ENCODE data around the gene SGCA.

The SGCA gene

DNA sequence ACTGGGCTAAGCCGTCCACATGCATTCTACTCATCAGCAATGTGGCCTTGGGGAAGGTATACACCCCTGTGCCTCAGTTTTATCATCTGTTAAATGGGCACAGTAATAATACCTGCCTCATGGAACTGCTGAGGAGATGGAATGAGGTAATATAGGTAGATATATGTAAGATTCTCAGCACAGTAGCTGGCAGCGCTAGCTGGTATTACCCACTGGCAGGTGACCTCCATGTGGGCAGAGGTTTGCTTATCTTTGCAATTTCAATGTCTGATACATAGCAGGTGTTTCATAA lies 1.2 kb upstream of the SGCA start:
- no peak overlapping the region for H3K4me2 ChIP-seq (ENCODE audit: insufficient read depth, low read length)
- H3K9ac ChIP-seq (ENCODE audit: low read depth, low read length): no peak overlapping the region
- H3K36me3 ChIP-seq (ENCODE audit: insufficient read depth, low read length): no peaks in the 10 kb centered on the region
- H3K9me3 ChIP-seq (ENCODE audit: insufficient read depth, low read length, severe bottlenecking): no peaks in the 10 kb centered on the region
- H2AFZ ChIP-seq (ENCODE audit: low read depth, low read length): no peak overlapping the region
- DNase-seq (no peak), ATAC-seq (ENCODE audit: insufficient read depth, low read depth) (no peak)
- no peak for TF ChIP-seq EZH2 (IDR thresholded peaks at IDR 0.05; ENCODE audit: borderline replicate concordance, low read depth, low read length, severe bottlenecking)
- TF ChIP-seq, protein P1, sequence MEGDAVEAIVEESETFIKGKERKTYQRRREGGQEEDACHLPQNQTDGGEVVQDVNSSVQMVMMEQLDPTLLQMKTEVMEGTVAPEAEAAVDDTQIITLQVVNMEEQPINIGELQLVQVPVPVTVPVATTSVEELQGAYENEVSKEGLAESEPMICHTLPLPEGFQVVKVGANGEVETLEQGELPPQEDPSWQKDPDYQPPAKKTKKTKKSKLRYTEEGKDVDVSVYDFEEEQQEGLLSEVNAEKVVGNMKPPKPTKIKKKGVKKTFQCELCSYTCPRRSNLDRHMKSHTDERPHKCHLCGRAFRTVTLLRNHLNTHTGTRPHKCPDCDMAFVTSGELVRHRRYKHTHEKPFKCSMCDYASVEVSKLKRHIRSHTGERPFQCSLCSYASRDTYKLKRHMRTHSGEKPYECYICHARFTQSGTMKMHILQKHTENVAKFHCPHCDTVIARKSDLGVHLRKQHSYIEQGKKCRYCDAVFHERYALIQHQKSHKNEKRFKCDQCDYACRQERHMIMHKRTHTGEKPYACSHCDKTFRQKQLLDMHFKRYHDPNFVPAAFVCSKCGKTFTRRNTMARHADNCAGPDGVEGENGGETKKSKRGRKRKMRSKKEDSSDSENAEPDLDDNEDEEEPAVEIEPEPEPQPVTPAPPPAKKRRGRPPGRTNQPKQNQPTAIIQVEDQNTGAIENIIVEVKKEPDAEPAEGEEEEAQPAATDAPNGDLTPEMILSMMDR (IDR thresholded peaks at IDR 0.05; ENCODE audit: borderline replicate concordance, extremely low read depth, low read length, poor library complexity, severe bottlenecking): no peak
- no peaks in the 10 kb centered on the region for H3K79me2 ChIP-seq (ENCODE audit: insufficient read depth, low read length)
- H4K20me1 ChIP-seq (ENCODE audit: insufficient read depth, low read length): no peaks in the 10 kb centered on the region
- peaks cover 20% of the 10 kb centered on the region for H3K4me1 ChIP-seq (ENCODE audit: insufficient read depth, low read length)
- H3K27me3 ChIP-seq (ENCODE audit: insufficient read depth, low read length, poor library complexity): no peaks in the 10 kb centered on the region
- H3K4me3 ChIP-seq (ENCODE audit: low read depth in 1 of 2, low read length in 2 of 2): no peak overlapping the region
- no peak overlapping the region for H3K27ac ChIP-seq (ENCODE audit: low read length)

DNA sequence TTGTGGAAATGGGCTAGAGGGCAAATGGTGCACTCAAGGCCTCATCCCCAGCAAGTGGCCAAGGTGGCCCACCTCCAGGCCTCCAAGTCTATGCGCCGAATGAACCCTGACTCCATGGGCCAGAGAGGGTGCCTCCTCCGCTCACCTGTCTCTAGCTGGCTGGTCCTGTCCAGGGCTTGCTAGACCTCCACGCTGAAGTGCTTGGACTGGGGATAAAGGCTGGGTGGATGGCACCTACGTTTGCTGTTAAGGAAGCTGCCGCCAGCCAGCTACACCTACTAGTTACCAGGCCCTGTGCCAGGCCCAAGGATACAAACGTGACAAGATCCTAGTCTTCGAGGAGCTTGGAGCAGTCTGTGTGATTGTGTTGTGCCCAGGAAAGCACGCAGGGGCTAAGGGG lies 739 bp upstream of the SGCA start:
- Histone ChIP-seq H3K4me1 (ENCODE audit: insufficient read depth, low read length) (peaks cover 20% of the 10 kb centered on the region), H3K4me2 (ENCODE audit: insufficient read depth, low read length) (no peak overlapping the region), H3K36me3 (ENCODE audit: insufficient read depth, low read length) (no peaks in the 10 kb centered on the region), H3K9ac (ENCODE audit: low read depth, low read length) (no peak overlapping the region), H2AFZ (ENCODE audit: low read depth, low read length) (no peak overlapping the region), H3K27me3 (ENCODE audit: insufficient read depth, low read length, poor library complexity) (no peaks in the 10 kb centered on the region), H3K27ac (ENCODE audit: low read length) (no peak overlapping the region), H3K9me3 (ENCODE audit: insufficient read depth, low read length, severe bottlenecking) (no peaks in the 10 kb centered on the region), H4K20me1 (ENCODE audit: insufficient read depth, low read length) (no peaks in the 10 kb centered on the region), H3K79me2 (ENCODE audit: insufficient read depth, low read length) (no peaks in the 10 kb centered on the region), H3K4me3 (ENCODE audit: low read depth in 1 of 2, low read length in 2 of 2) (no peak overlapping the region)
- TF ChIP-seq, protein P1 (IDR thresholded peaks at IDR 0.05; ENCODE audit: borderline replicate concordance, extremely low read depth, low read length, poor library complexity, severe bottlenecking): no peak
- TF ChIP-seq EZH2 (IDR thresholded peaks at IDR 0.05; ENCODE audit: borderline replicate concordance, low read depth, low read length, severe bottlenecking): no peak
- ATAC-seq (ENCODE audit: insufficient read depth, low read depth) (no peak), DNase-seq (no peak)

DNA sequence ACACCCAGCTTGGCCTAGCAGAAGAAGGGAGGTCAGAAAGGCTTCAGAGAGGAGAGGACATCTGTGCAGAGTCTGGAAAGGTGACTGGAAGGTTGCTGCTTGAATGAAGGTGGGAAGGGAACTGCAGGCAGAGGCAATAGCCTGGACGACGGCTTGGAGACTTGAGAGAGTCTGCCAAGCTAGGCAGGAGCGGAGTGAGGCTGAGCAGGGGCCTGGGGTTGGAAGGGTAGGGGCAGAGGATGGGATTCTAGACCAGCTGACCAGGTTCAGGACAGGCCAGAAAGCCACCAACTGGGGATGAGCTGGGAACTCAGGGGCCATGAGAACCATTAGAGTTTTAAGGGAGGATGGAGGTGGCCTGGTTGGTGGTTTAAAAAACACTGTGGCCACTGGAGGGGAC lies 339 bp upstream of the SGCA start:
- no peaks in the 10 kb centered on the region for H4K20me1 ChIP-seq (ENCODE audit: insufficient read depth, low read length)
- H3K4me3 ChIP-seq (ENCODE audit: low read depth in 1 of 2, low read length in 2 of 2): no peak overlapping the region
- ATAC-seq (ENCODE audit: insufficient read depth, low read depth) (no peak), DNase-seq (no peak)
- no peak overlapping the region for H3K9ac ChIP-seq (ENCODE audit: low read depth, low read length)
- no peak overlapping the region for H3K27ac ChIP-seq (ENCODE audit: low read length)
- no peaks in the 10 kb centered on the region for H3K9me3 ChIP-seq (ENCODE audit: insufficient read depth, low read length, severe bottlenecking)
- TF ChIP-seq, protein P1 (IDR thresholded peaks at IDR 0.05; ENCODE audit: borderline replicate concordance, extremely low read depth, low read length, poor library complexity, severe bottlenecking): no peak
- H3K4me2 ChIP-seq (ENCODE audit: insufficient read depth, low read length): no peak overlapping the region
- no peak overlapping the region for H2AFZ ChIP-seq (ENCODE audit: low read depth, low read length)
- H3K4me1 ChIP-seq (ENCODE audit: insufficient read depth, low read length): peaks cover 20% of the 10 kb centered on the region
- no peaks in the 10 kb centered on the region for H3K27me3 ChIP-seq (ENCODE audit: insufficient read depth, low read length, poor library complexity)
- no peaks in the 10 kb centered on the region for H3K36me3 ChIP-seq (ENCODE audit: insufficient read depth, low read length)
- no peaks in the 10 kb centered on the region for H3K79me2 ChIP-seq (ENCODE audit: insufficient read depth, low read length)

DNA sequence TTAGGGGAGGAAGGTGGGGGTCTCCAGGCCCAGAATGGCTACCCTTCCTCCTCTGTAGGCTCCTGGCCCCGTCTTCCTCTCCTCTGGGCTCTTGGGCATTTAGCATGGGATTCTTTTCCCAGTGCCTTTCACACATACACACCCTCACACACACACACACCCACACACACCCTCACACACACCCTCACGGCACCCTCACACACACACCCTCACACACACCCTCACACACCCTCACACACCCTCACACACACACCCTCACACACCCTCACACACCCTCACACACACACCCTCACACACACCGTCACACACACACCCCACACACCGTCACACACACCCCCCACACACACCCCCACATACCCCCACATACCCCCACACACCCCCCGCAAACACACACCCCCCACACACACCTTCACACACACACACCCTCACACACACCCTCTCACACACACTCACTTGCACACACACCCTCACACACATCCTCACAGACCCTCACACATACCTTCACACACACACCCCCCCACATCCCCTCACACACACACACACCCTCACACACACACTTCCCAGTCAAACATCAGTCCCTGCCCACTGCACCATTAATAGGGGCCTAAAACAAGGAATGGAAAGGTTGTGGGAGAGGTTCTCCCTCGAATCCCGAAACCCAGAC lies 845 bp downstream of the SGCA start:
- Histone ChIP-seq H3K79me2 (ENCODE audit: insufficient read depth, low read length) (no peaks in the 10 kb centered on the region), H3K27ac (ENCODE audit: low read length) (no peak overlapping the region), H4K20me1 (ENCODE audit: insufficient read depth, low read length) (no peaks in the 10 kb centered on the region), H3K9me3 (ENCODE audit: insufficient read depth, low read length, severe bottlenecking) (no peaks in the 10 kb centered on the region), H3K36me3 (ENCODE audit: insufficient read depth, low read length) (no peaks in the 10 kb centered on the region), H3K4me2 (ENCODE audit: insufficient read depth, low read length) (no peak overlapping the region), H3K4me1 (ENCODE audit: insufficient read depth, low read length) (peaks cover 10% of the 10 kb centered on the region), H3K9ac (ENCODE audit: low read depth, low read length) (no peak overlapping the region), H3K27me3 (ENCODE audit: insufficient read depth, low read length, poor library complexity) (no peaks in the 10 kb centered on the region), H3K4me3 (ENCODE audit: low read depth in 1 of 2, low read length in 2 of 2) (no peak overlapping the region), H2AFZ (ENCODE audit: low read depth, low read length) (no peak overlapping the region)
- no peak for TF ChIP-seq EZH2 (IDR thresholded peaks at IDR 0.05; ENCODE audit: borderline replicate concordance, low read depth, low read length, severe bottlenecking)
- TF ChIP-seq, protein P1 (IDR thresholded peaks at IDR 0.05; ENCODE audit: borderline replicate concordance, extremely low read depth, low read length, poor library complexity, severe bottlenecking): no peak
- ATAC-seq (ENCODE audit: insufficient read depth, low read depth) (no peak), DNase-seq (no peak)
